Measurements from ENCODE around the gene IDH1. TPM values are rescaled to one million over a fixed set of nuclear protein-coding genes. Genes with fewer than 3 reads are reported as not detected.
"Not testable (repeated sequence)": the region's sequence is repeated elsewhere in the genome, so short reads cannot be mapped to it uniquely, and the experiment has no call there.

Gene IDH1
- total RNA-seq: 100 to 1,000 TPM; 228 to 238 TPM
- long read RNA-seq, transcript IDH1-201 (10 exons, 2,382 nt): major isoform, 715 of 768 reads
- long read RNA-seq, partial matches to known transcripts: 28 of 768 reads
- long read RNA-seq, other reads (novel, unspliced or antisense): 22 of 768 reads

GRCh38 chr2:208254871-208255556 is at the start of gene IDH1:
TSS of gene IDH1 (minus strand) at chr2:208255071. CDS start at chr2:208251551, 3,520 bp downstream.
- intact Hi-C loops (cut with DNase I, micrococcal nuclease): loop anchor here in 1 of 2 donors (5.0 kb wide), 1 partner anchor 78 kb away; no protein-coding TSS in a partner anchor
- peak; percentile 95 to 100 for DNase-seq
- ATAC-seq: peak; percentile 90

DNA sequence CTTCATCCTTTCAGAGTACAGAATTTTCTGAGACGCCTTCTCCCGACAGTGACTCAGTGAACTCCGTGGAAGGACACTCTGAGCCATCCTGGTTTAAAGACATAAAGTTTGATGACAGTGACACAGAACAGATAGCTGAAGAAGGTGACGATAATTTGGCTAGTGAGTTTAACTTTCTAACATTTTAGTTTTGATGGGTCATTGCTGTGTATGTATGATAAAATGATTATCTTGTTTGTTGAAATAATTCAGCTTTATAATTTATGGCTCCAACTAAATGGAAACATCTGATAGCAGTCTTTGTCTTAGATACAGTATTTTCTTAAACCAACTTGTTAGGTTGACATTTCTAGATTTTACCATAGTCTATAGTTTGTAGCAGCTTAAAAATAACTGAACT is 49.3 kb upstream of the IDH1 start:
- ATAC-seq: no peak
- intact Hi-C loops (cut with DNase I, micrococcal nuclease): no loop called here

DNA sequence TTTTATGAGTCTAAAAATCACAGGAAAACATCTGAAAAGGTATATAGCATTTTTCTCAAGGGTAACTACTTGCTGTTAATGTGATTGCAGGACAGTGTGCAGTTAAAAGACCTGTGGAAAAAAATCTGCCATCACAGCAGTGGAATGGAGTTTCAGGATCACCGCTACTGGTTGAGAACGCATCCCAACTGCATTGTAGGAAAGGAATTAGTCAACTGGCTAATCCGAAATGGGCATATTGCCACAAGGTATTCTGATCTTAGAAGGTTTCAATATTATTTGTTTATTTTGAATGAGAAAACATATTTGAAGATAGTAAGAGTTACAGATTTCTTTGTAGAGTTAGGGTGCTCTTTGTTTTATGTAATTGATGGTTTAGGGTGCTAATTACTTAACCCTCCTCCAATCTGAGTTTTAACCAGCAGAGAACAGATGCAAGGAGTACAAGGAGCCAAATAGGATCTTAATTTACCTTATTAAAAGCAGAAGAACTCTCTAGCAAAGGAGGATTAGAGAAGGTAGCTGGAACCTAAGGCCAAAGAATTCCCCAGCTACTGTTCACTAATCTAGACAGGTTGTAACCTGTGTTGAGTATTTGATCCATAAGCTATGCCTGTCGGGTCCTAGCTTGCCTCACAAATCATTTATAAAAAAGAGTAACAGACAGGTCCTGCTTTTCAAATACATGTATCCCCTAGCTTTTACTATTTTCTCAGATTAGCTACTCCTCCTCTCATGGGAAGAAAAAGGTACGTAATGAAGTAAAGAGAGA is 46.2 kb upstream of the IDH1 start:
- no peak for ATAC-seq
- DNase-seq: no peak
- intact Hi-C loops (cut with DNase I, micrococcal nuclease): no loop called here

More for the DNA sequence above, 49.3 kb upstream of the IDH1 start:
- DNase-seq: no peak

DNA sequence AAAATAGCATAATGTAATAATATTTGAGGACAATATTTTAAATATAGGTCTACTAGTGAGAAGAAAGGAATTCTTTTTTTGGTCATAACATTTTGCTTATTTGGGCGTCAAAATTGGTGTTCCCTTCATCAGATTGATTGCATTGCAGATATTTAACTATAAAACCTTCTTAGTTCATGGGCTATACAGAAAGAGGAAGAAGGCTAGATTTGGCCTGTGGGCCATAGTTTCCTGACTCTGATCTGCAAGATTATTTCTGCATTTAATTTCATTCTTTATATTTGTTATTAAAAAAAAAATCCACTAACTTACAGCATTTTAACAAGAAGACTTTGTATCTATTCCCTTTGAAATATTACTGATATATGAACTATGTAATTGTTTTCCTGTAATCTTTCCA is 43.1 kb upstream of the IDH1 start:
- DNase-seq: no peak
- ATAC-seq: no peak
- intact Hi-C loops (cut with DNase I, micrococcal nuclease): no loop called here

GRCh38 chr2:208296610-208297009 is 41.7 kb upstream of the IDH1 start:
- intact Hi-C loops (cut with DNase I, micrococcal nuclease): no loop called here
- ATAC-seq: no peak

DNA sequence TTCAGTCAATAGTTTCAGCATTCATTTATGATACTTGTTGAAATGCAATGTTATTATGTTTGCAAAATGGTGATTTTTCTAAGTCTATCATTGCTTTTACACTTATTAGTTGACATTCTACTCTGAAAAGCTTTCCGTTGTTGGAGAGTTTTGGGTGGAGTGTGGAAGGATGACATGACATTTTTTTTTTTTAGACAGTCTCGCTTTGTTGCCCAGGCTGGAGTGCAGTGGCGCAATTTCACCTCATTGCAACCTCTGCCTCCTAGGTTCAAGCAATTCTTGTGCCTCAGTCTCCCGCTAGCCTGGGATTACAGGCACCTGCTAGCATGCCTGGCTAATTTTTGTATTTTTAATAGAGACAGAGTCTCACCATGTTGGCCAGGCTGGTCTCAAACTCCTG is 41.0 kb upstream of the IDH1 start:
- intact Hi-C loops (cut with DNase I, micrococcal nuclease): no loop called here
- ATAC-seq (no peak), DNase-seq (no peak)

More at GRCh38 chr2:208296610-208297009, 41.7 kb upstream of the IDH1 start:
- DNase-seq: no peak

- intact Hi-C loops (cut with DNase I, micrococcal nuclease): no loop called here
- ATAC-seq (no peak), DNase-seq (no peak)
Measured at GRCh38 chr2:208294482-208295024, 39.7 kb upstream of the IDH1 start.

DNA sequence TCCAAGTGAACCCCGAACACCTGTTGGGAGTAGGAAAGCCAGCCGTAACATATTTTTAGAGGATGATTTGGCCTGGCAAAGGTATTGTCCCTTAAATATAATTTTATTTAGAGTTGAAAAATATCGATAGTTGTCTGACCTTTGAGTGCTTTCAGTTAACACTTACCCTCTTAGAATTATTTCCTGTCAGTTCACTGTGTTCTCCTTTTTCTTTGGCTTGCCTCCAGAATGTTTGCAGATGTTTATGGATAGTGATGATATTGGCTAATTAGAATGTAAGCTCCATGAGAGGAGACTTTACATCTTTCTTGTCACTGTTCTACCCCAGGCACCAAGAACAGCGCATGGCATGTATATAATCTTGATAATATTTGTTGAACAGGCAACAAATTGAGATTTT is 31.0 kb upstream of the IDH1 start:
- ATAC-seq (no peak), DNase-seq (no peak)
- intact Hi-C loops (cut with DNase I, micrococcal nuclease): no loop called here

- intact Hi-C loops (cut with DNase I, micrococcal nuclease): no loop called here
- DNase-seq: no peak
Measured at GRCh38 chr2:208280933-208281332, 26.1 kb upstream of the IDH1 start.

GRCh38 chr2:208280234-208280633 is 25.4 kb upstream of the IDH1 start:
- intact Hi-C loops (cut with DNase I, micrococcal nuclease): no loop called here
- no peak for ATAC-seq
- DNase-seq: no peak

More at GRCh38 chr2:208280933-208281332, 26.1 kb upstream of the IDH1 start:
- ATAC-seq: no peak

DNA sequence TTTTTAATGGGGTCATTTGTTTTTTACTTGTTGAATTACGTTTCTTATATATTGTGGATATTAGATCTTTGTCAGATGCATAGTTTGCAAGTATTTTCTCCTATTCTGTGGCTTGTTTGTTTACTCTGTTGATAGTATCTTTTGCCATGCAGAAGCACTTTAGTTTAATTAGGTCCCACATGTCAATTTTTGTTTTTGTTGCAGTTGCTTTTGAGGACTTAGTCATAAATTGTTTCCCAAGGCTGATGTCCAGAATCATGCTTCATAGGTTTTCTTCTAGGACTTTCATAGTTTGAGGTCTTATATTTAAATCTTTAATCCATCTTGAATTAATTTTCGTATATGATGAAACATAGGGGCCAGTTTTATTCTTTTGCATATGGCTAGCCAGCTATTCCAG is 24.4 kb upstream of the IDH1 start:
- ATAC-seq (no peak), DNase-seq (no peak)
- intact Hi-C loops (cut with DNase I, micrococcal nuclease): no loop called here

DNA sequence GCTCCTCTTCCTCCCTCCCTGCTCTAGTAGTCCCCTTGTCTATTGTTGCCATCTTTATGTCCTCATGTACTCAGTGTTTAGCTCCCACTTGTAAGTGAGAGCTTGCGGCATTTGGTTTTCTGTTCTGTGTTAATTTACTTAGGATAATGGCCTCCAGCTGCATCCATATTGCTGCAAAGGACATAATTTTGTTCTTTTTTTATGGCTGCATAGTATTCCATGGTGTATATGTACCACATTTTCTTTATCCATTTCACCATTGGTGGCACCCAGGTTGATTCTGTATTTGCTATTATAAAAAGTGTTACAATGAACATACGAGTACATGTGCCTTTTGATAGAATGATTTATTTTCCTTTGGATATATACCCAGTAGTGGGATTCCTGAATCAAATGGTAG is 23.7 kb upstream of the IDH1 start:
- intact Hi-C loops (cut with DNase I, micrococcal nuclease): no loop called here
- DNase-seq: no peak
- no peak for ATAC-seq

DNA sequence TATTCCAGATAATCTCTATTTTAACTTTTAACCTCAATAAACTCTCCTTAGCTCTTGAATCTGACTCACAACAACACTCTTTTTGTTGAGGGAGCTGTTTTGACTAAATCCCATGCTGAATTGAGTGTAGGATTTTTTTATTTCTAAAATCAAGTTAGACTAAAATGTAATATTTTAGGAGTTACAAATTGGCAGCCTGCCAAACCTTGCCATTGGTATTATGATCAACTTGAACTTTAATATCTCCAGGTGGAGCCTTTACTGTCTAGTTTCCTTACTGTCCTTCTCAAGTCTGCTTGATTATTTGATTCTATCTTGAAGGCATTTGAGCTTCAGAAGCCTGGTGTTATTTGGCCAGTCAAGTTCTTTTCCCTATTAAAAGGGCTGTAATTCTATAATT is 19.9 kb upstream of the IDH1 start:
- no peak for ATAC-seq
- intact Hi-C loops (cut with DNase I, micrococcal nuclease): no loop called here
- no peak for DNase-seq

- no peak for ATAC-seq
- intact Hi-C loops (cut with DNase I, micrococcal nuclease): no loop called here
- no peak for DNase-seq
Measured at GRCh38 chr2:208269091-208269490, 14.2 kb upstream of the IDH1 start.

DNA sequence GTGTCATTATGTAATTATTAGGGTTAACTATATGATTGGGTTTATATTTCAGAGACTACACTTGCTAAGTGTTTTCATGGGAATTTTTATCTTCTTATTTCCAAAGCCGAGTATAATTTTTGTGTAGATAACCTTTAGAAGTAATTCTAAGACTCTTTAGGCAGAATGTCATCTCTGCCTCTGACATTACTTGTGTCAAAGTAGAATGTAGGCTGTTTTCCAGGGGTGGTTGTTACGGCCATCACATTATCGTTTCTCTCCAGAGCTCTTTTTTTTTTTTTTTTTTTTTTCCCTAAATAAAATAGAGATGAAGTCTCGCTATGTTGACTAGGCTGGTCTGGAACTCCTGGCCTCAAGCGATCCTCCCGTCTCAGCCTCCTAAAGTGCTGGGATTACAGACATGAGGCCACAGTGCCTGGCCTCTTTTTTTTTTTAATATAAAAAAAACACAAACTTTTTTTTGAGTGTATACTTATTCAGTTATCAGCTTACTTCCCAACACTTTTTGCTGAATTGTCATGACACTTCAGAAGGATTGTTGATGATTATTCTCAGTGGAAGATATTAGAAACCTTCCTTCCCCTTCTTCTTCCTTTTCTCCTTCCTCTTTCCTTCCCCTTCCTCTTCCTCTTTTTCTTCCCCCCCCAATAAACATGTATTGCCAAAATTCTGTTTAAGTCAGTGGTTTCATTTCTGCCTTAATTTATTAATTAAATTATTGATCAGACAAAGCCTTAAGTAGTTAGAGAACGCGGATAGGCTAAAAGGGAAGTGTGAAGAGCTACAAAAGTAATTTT is 13.5 kb upstream of the IDH1 start:
- ATAC-seq: no peak
- intact Hi-C loops (cut with DNase I, micrococcal nuclease): no loop called here

DNA sequence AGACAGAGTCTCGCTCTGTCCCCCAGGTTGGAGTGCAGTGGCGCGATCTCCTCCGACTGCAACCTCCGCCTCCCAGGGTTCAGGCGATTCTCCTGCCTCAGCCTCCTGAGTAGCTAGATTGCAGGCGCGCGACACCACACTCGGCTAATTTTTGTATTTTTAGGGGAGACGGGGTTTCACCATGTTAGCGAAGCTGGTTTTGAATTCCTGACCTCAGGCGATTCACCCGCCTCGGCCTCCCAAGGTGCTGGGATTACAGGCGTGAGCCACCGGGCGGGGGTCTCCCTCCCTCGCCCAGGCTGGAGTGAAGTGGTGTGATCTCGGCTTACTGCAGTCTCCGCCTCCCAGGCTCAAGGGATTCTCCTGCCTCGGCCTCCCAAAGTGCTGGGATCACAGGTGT is 12.7 kb upstream of the IDH1 start:
- intact Hi-C loops (cut with DNase I, micrococcal nuclease); DNase-seq; ATAC-seq: not testable (repeated sequence)

More for the DNA sequence above, 13.5 kb upstream of the IDH1 start:
- no peak for DNase-seq

GRCh38 chr2:208266936-208267335 is 12.1 kb upstream of the IDH1 start:
- intact Hi-C loops (cut with DNase I, micrococcal nuclease): no loop called here
- ATAC-seq (no peak), DNase-seq (no peak)

- DNase-seq (no peak), ATAC-seq (no peak)
- intact Hi-C loops (cut with DNase I, micrococcal nuclease): no loop called here
Measured at GRCh38 chr2:208266553-208266893, 11.7 kb upstream of the IDH1 start.
